Measurements from ENCODE around the gene EIF2B5.

DNA sequence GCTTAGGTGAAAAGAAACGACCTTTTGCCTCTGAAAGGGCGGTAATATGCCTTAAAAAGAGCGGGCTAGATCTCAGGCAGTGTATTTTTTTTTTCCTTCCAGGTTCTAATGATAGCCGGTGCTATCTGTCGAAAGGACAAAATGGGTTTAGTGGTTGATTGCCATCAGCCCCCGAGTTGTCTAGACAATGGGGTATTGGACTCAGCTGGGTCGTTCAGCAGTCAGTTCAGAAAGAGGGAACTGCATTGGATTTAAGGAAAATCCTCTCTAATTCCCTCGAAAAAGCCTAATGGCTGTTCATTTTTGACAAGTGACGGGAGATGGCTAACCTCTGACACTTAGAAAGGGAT lies 728 bp downstream of the EIF2B5 start:
- TF ChIP-seq, protein P1, sequence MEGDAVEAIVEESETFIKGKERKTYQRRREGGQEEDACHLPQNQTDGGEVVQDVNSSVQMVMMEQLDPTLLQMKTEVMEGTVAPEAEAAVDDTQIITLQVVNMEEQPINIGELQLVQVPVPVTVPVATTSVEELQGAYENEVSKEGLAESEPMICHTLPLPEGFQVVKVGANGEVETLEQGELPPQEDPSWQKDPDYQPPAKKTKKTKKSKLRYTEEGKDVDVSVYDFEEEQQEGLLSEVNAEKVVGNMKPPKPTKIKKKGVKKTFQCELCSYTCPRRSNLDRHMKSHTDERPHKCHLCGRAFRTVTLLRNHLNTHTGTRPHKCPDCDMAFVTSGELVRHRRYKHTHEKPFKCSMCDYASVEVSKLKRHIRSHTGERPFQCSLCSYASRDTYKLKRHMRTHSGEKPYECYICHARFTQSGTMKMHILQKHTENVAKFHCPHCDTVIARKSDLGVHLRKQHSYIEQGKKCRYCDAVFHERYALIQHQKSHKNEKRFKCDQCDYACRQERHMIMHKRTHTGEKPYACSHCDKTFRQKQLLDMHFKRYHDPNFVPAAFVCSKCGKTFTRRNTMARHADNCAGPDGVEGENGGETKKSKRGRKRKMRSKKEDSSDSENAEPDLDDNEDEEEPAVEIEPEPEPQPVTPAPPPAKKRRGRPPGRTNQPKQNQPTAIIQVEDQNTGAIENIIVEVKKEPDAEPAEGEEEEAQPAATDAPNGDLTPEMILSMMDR (IDR thresholded peaks at IDR 0.05): no peak
- TF ChIP-seq POLR2A (IDR thresholded peaks at IDR 0.05): no peak
